Chondrocyte (in vitro differentiated cells): ENCODE results near the gene TBL3. TPM values are rescaled to one million over a fixed set of nuclear protein-coding genes. Genes with fewer than 3 reads are reported as not detected.

Source experiments
- DNase-seq: peaks from one replicate; pipeline ENCODE4 v3.0.0; 2021; ENCODE audit warnings: mixed read lengths, low spot score
- H3K27ac Mint-ChIP-seq: one replicate; pipeline ENCODE4 v1.8.0; 2021; ENCODE audit warnings: mild to moderate bottlenecking, moderate library complexity, mixed read lengths; ENCODE audit not compliant: unreplicated experiment
- H3K27me3 Mint-ChIP-seq: 2 replicates; pipeline ENCODE4 v1.8.0; 2021; ENCODE audit warnings: low read depth, mixed read lengths
- H3K36me3 Mint-ChIP-seq: 2 replicates; pipeline ENCODE4 v1.8.0; 2021; ENCODE audit warnings: low read depth, mixed read lengths
- H3K4me1 Mint-ChIP-seq: 2 replicates; pipeline ENCODE4 v1.8.0; 2021; ENCODE audit warnings: low read depth, mild to moderate bottlenecking, mixed read lengths
- H3K4me3 Mint-ChIP-seq: one replicate; pipeline ENCODE4 v1.8.0; 2021; ENCODE audit warnings: mild to moderate bottlenecking, moderate library complexity, mixed read lengths; ENCODE audit not compliant: unreplicated experiment
- H3K9me3 Mint-ChIP-seq: 2 replicates; pipeline ENCODE4 v1.8.0; 2021; ENCODE audit warnings: low read depth, mixed read lengths
- long read RNA-seq: library from polyadenylated mRNA; stranded (forward); transcript quantifications from one replicate; pipeline ENCODE4 v2.0.0, GENCODE V29; 2021
- total RNA-seq: library from RNA; stranded (reverse); gene quantifications from 3 replicates; pipeline ENCODE4 v1.2.1, GENCODE V29; 2021
- TF ChIP-seq, protein P1 (sequence below): fragments of 200-600 bp; sonication (generic); IDR thresholded peaks from 2 replicates; pipeline ENCODE4 v1.5.0; 2021; ENCODE audit warnings: antibody characterized with exemption, mild to moderate bottlenecking, moderate library complexity

The TBL3 gene
- 20.9 to 40.1 TPM (median 21.6 TPM) in 3 replicates for total RNA-seq
- long read RNA-seq, full-length matches to known transcripts = 88 of 112 reads
- long read RNA-seq, partial matches to known transcripts = 3 of 112 reads
- long read RNA-seq, other reads (novel, unspliced or antisense) = 21 of 112 reads

- no peaks in the 10 kb centered on the region for H3K9me3 Mint-ChIP-seq
- H3K27ac Mint-ChIP-seq = peak within 1 kb of the TSS; percentile 97
- peaks cover 24% of the 10 kb centered on the region for H3K4me1 Mint-ChIP-seq
- H3K4me3 Mint-ChIP-seq = peak within 1 kb of the TSS; percentile 96
- no peaks in the 10 kb centered on the region for H3K27me3 Mint-ChIP-seq
- TF ChIP-seq, protein P1, sequence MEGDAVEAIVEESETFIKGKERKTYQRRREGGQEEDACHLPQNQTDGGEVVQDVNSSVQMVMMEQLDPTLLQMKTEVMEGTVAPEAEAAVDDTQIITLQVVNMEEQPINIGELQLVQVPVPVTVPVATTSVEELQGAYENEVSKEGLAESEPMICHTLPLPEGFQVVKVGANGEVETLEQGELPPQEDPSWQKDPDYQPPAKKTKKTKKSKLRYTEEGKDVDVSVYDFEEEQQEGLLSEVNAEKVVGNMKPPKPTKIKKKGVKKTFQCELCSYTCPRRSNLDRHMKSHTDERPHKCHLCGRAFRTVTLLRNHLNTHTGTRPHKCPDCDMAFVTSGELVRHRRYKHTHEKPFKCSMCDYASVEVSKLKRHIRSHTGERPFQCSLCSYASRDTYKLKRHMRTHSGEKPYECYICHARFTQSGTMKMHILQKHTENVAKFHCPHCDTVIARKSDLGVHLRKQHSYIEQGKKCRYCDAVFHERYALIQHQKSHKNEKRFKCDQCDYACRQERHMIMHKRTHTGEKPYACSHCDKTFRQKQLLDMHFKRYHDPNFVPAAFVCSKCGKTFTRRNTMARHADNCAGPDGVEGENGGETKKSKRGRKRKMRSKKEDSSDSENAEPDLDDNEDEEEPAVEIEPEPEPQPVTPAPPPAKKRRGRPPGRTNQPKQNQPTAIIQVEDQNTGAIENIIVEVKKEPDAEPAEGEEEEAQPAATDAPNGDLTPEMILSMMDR = no peak
- DNase-seq = peak; percentile 97
- H3K36me3 Mint-ChIP-seq = peaks cover 10% of the 10 kb centered on the region
Measured at GRCh38 chr16:1971796-1972489, at the start of gene TBL3. TBL3 (plus strand) TSS chr16:1972053; CDS start chr16:1972165, 112 bp downstream.

DNA sequence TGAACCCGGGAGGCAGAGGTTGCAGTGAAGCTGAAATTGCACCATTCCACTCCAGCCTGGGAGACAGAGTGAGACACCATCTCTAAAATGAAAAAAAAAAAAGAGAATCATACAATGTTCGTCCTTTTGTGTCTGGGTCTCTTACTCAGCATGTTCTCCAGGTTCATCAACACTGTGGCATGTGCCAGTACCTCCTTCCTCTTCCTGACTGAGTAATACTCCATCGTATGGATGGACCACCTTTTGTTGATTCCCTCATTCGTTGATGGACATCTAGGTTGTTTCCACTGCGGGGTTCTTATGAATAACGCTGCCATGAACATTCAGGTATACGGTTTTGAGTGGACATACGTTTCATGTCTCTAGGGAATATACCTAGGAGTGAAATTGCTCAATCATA is 49.5 kb upstream of the TBL3 start:
- Mint-ChIP-seq H3K36me3 (peaks cover 1% of the 10 kb centered on the region), H3K27ac (no peak overlapping the region), H3K27me3 (peaks cover 30% of the 10 kb centered on the region), H3K4me3 (no peak overlapping the region), H3K9me3 (no peaks in the 10 kb centered on the region), H3K4me1 (peaks cover 13% of the 10 kb centered on the region)
- TF ChIP-seq, protein P1 = no peak
- DNase-seq = no peak

- peaks cover 1% of the 10 kb centered on the region for H3K36me3 Mint-ChIP-seq
- peaks cover 13% of the 10 kb centered on the region for H3K4me1 Mint-ChIP-seq
- H3K27me3 Mint-ChIP-seq = peaks cover 30% of the 10 kb centered on the region
- H3K27ac Mint-ChIP-seq = no peak overlapping the region
- no peaks in the 10 kb centered on the region for H3K9me3 Mint-ChIP-seq
- H3K4me3 Mint-ChIP-seq = no peak overlapping the region
- TF ChIP-seq, protein P1 = peak; percentile 72
- no peak for DNase-seq
Measured at GRCh38 chr16:1923299-1924034, 48.4 kb upstream of the TBL3 start.

DNA sequence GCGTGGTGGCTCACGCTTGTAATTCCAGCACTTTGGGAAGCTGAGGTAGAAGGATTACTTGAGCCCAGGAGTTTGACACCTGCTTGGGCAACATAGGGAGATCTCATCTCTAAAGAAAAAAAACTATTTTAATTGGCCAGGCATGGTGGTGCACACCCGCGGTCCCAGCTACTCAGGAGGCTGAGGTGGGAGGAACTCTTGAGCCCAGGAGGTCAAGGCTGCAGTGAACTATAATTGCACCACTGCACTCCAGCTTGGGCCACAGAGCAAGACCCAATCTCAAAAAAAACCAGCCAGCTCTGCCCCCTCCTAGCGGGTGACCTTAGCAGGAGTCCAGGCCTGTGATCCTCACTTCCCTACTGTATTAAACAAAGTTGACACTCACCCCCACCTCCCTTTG is 47.8 kb upstream of the TBL3 start:
- Mint-ChIP-seq H3K27ac (no peak overlapping the region), H3K27me3 (peaks cover 26% of the 10 kb centered on the region), H3K4me1 (peaks cover 15% of the 10 kb centered on the region), H3K9me3 (no peaks in the 10 kb centered on the region), H3K36me3 (peaks cover 1% of the 10 kb centered on the region), H3K4me3 (no peak overlapping the region)
- TF ChIP-seq, protein P1 = no peak
- DNase-seq = no peak

DNA sequence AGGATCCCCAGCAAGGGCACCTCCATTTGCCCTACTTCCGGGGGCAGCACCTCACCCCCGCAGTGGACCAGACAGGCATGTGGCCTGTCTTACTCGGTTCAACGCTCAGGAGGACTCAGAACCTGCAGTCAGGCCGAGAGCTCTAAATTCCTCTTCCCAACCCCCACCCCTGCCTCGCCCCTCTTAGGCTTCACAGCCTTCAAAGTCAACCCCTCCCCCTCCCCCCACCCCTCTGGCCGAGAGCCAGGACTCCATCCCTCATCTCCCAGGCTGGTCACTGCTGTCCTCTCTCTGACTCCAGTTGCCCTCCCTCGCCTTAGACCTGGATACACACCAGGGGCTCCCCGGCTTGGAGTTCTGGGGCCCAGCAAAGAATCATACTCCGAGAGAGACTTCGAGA is 45.6 kb upstream of the TBL3 start:
- DNase-seq = no peak
- no peaks in the 10 kb centered on the region for H3K9me3 Mint-ChIP-seq
- peaks cover 12% of the 10 kb centered on the region for H3K27me3 Mint-ChIP-seq
- peaks cover 1% of the 10 kb centered on the region for H3K36me3 Mint-ChIP-seq
- no peak overlapping the region for H3K4me3 Mint-ChIP-seq
- H3K27ac Mint-ChIP-seq = no peak overlapping the region
- H3K4me1 Mint-ChIP-seq = peaks cover 12% of the 10 kb centered on the region
- TF ChIP-seq, protein P1 = no peak
